Stomach smooth muscle (tissue), 2 donors: ENCODE measurements around the gene CPTP.

Experiments
- H3K27ac ChIP-seq: one replicate; pipeline ENCODE4 v1.7.0; 2013; ENCODE audit warnings: mild to moderate bottlenecking, low read length, inconsistent platforms
- H3K27me3 ChIP-seq, 2 donors: one replicate each; pipeline ENCODE4 v1.7.0; 2013; ENCODE audit warnings: low read length in 2 of 2; ENCODE audit not compliant: insufficient read depth in 2 of 2, control insufficient read depth in 1 of 2
- H3K36me3 ChIP-seq, 2 donors: one replicate each; pipeline ENCODE4 v1.7.0; 2013; ENCODE audit warnings: low read length in 2 of 2; ENCODE audit not compliant: control insufficient read depth in 2 of 2, insufficient read depth in 2 of 2
- H3K4me1 ChIP-seq: one replicate; pipeline ENCODE4 v1.7.0; 2013; ENCODE audit warnings: low read length; ENCODE audit not compliant: control insufficient read depth, insufficient read depth
- H3K4me3 ChIP-seq, 2 donors: one replicate each; pipeline ENCODE4 v1.7.0; 2013; ENCODE audit warnings: low read length in 2 of 2
- H3K9ac ChIP-seq, 2 donors: one replicate each; pipeline ENCODE4 v1.7.0; 2013; ENCODE audit warnings: low read length in 2 of 2, mild to moderate bottlenecking in 1 of 2
- H3K9me3 ChIP-seq, 2 donors: one replicate each; pipeline ENCODE4 v1.7.0; 2013; ENCODE audit warnings: low read length in 2 of 2; ENCODE audit not compliant: control insufficient read depth in 2 of 2
- donor health status: healthy.
- donor health status: Pancreatic carcinoma.

Gene CPTP

GRCh38 chr1:1356166-1356795, 31.7 kb downstream of the CPTP start:
- no peaks in the 10 kb centered on the region for H3K27me3 ChIP-seq
- peaks cover 69% of the 10 kb centered on the region for H3K4me1 ChIP-seq
- peak overlapping the region in 1 of 2 donors; percentile 78 for H3K4me3 ChIP-seq
- peak overlapping the region; percentile 87 for H3K27ac ChIP-seq
- peaks cover 0 to 2% of the 10 kb centered on the region in 2 donors for H3K36me3 ChIP-seq
- no peaks in the 10 kb centered on the region for H3K9me3 ChIP-seq
- peak overlapping the region in 1 of 2 donors; percentile 57 for H3K9ac ChIP-seq

- H3K9ac ChIP-seq = peak overlapping the region; percentile 57 to 68
- peak overlapping the region; percentile 87 for H3K27ac ChIP-seq
Observed at GRCh38 chr1:1356796-1357401, 32.3 kb downstream of the CPTP start.

GRCh38 chr1:1357871-1358432, 33.4 kb downstream of the CPTP start:
- peak overlapping the region; percentile 57 to 80 for H3K9ac ChIP-seq
- peak overlapping the region; percentile 72 to 78 for H3K4me3 ChIP-seq
- no peaks in the 10 kb centered on the region for H3K9me3 ChIP-seq
- peak overlapping the region; percentile 87 for H3K27ac ChIP-seq
- H3K27me3 ChIP-seq = no peaks in the 10 kb centered on the region
- peaks cover 62% of the 10 kb centered on the region for H3K4me1 ChIP-seq
- H3K36me3 ChIP-seq = no peaks in the 10 kb centered on the region

More at GRCh38 chr1:1356796-1357401, 32.3 kb downstream of the CPTP start:
- peaks cover 67% of the 10 kb centered on the region for H3K4me1 ChIP-seq
- peak overlapping the region; percentile 72 to 78 for H3K4me3 ChIP-seq
- H3K36me3 ChIP-seq = peaks cover 0 to 2% of the 10 kb centered on the region in 2 donors
- no peaks in the 10 kb centered on the region for H3K27me3 ChIP-seq
- H3K9me3 ChIP-seq = no peaks in the 10 kb centered on the region

DNA sequence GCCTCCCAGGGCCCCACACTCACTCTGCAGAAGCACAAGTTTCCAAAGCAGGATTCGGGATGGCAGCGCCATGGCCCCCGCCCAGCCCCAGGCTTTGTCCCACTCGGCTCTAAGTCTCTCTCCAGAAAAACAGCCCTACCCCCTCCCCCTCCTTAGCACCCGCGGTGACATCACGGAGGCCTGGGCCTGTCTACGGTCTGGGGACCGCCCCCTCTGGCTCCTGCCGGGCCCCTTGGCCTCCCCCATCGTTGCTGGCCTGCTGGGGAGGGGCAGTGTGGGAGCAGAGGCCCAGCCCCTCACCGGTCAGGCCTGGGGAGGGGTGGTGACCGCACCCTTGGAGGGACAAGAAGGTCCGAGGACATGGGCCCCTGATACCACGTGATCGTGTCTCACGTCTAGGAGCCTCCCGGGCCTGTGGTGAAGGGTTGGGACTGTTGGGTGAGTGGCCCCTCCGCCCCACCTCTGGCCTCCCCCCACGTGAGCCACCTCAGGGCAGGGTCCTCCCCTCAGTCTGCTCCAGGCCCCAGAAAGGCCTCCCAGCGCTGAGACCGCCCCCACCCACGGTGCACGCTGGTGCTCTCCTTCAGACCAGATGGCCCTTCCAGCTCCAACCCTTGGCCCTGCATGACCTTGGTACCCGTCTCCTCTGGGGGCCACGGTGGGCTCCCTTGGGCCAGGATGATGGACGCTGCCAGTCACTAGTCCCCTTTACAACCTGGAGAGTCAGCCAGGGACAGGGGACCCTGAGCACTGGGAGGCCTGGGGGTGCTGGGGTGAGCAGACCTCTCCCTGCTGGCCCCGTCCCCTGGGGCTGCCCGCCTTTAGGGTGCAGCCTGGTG, 34.0 kb downstream of the CPTP start, which contains the start of gene MXRA8:
Gene MXRA8, minus strand, starts transcription at position 123 of the 839 bp plus-strand sequence. Its CDS starts 51 bp downstream, at position 72.
- Histone ChIP-seq H3K27me3 (no peaks in the 10 kb centered on the region), H3K9me3 (no peaks in the 10 kb centered on the region), H3K36me3 (no peaks in the 10 kb centered on the region), H3K4me1 (peaks cover 55% of the 10 kb centered on the region), H3K4me3 (peak within 1 kb of the TSS; percentile 72 to 78), H3K9ac (peak within 1 kb of the TSS; percentile 57 to 80), H3K27ac (peak within 1 kb of the TSS; percentile 87)

DNA sequence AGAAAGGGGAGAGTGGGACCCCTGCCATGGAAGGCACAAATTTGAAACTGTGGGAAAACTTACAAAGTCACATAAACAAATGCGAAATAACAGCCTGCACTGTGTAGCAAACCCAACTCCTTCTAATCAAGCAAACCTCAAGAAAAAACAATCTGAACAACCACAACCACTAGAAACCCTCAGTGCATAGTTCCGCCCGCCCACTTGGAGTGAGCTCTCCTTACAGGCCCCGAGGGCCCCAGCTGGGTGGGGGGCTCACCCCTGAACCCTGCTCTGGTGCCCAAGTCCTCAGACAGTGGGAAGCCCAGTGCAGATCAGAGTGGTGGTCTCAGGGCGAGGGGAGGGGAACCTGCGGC, 34.7 kb downstream of the CPTP start:
- no peaks in the 10 kb centered on the region for H3K36me3 ChIP-seq
- no peak overlapping the region for H3K9ac ChIP-seq
- H3K27me3 ChIP-seq = no peaks in the 10 kb centered on the region
- peaks cover 50% of the 10 kb centered on the region for H3K4me1 ChIP-seq
- H3K27ac ChIP-seq = peak overlapping the region; percentile 87
- peak overlapping the region in 1 of 2 donors; percentile 78 for H3K4me3 ChIP-seq
- no peaks in the 10 kb centered on the region for H3K9me3 ChIP-seq

DNA sequence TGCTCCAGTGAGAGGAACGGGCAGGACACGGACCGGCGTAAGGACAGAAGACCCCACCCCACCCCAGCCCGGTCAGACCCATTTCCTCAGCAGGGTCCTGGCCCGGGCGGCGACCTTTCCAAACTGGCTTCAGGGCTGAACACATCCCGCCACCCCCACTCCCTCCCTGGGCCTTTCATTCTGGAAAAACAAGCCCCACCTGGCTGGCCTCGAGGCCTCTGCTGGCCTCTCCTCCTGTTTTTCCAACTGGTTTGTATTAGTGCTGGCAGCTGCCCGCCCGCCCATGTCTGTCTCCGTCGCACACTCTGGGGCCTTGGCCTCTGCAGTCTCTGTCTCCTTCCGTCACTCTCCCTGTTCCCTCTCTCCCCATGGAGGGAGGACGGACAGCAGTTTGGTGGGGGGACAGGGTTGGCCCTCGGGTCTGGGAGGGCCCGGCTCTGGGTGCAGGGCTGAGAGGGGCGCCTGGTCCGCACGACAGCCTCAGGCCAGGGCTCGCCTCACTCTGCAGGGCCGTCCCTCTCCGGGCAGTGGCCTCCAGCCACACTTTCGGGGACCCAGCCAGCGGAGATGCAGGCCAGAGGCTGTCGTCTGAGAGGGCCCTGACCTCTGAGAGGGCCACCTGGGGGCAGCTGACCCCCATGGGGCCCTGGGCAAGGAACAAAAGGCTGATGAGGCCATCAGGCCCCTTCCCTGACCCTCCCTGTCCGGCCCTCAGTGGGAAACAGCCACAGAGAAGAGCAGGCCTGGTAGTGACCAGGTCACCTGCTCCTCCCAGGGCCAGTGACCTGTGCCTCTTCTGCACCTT, 35.3 kb downstream of the CPTP start:
- Histone ChIP-seq H3K4me3 (no peak overlapping the region), H3K36me3 (no peaks in the 10 kb centered on the region), H3K4me1 (peaks cover 44% of the 10 kb centered on the region), H3K9me3 (no peaks in the 10 kb centered on the region), H3K27me3 (no peaks in the 10 kb centered on the region), H3K9ac (peak overlapping the region in 1 of 2 donors; percentile 15), H3K27ac (peak overlapping the region; percentile 87)

DNA sequence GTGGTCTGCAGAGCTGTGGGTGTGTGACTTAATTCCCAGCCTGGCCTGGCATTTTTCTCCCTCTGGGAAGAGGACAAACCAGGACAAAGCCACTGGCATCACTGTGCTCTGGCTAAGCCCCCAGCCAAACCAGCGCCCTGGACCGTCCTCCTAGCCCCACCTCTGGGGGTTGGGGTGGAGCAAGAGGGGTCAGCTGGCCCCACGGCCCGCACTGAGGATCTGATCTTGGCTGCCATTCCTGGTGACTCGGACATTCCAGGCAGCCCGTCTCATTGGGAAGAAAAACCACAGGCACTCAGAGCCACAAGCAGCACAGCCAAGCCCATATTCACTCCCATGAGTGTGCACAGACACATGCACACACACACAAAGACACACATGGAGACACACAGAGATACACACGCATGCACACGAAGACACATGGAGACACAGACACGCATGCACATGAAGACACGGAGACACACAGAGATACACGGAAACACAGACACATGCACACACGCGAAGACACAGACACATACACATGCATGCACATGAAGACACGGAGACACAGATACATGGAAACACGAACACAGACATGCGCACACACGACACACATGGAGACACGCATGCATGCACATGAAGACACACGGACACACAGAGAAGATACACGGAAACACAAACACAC, 36.0 kb downstream of the CPTP start:
- Histone ChIP-seq H3K9ac (no peak overlapping the region), H3K4me1 (peaks cover 41% of the 10 kb centered on the region), H3K27ac (peak overlapping the region; percentile 46), H3K4me3 (peak overlapping the region in 1 of 2 donors; percentile 22), H3K9me3 (no peaks in the 10 kb centered on the region), H3K36me3 (no peaks in the 10 kb centered on the region), H3K27me3 (no peaks in the 10 kb centered on the region)

- Histone ChIP-seq H3K36me3 (no peaks in the 10 kb centered on the region), H3K9me3 (no peaks in the 10 kb centered on the region), H3K27ac (peak overlapping the region; percentile 31), H3K9ac (no peak overlapping the region), H3K4me1 (peaks cover 38% of the 10 kb centered on the region), H3K27me3 (no peaks in the 10 kb centered on the region), H3K4me3 (no peak overlapping the region)
Observed at GRCh38 chr1:1361233-1361981, 36.8 kb downstream of the CPTP start.

DNA sequence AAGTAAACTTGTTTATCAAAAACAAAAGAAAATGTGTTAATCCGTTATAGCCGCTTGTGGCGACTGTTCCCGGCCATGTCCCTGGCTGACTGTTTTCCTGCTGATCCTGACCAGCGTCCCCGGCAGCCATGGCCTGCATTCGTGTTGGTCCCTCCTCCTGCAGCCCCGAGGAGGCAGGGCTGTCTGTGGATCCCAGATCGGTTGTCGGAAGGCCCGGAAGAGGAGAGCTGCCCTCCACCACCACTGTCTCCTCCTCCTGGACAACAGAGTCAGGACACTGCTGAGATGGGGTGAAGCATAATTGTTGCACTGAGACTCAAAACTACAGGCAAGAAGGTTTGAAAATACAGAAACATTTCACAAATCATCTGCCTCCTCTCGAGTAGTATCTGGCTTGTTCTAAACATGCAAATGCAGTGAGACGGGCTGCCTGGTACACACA, 37.4 kb downstream of the CPTP start:
- Histone ChIP-seq H3K27ac (peak overlapping the region; percentile 31), H3K4me3 (peak overlapping the region in 1 of 2 donors; percentile 15), H3K9ac (no peak overlapping the region)

More for the DNA sequence above, 37.4 kb downstream of the CPTP start:
- H3K36me3 ChIP-seq = no peaks in the 10 kb centered on the region
- peaks cover 35% of the 10 kb centered on the region for H3K4me1 ChIP-seq
- H3K27me3 ChIP-seq = no peaks in the 10 kb centered on the region
- H3K9me3 ChIP-seq = no peaks in the 10 kb centered on the region
